ENCODE results near the gene USH1G.

- TF ChIP-seq, protein P1, sequence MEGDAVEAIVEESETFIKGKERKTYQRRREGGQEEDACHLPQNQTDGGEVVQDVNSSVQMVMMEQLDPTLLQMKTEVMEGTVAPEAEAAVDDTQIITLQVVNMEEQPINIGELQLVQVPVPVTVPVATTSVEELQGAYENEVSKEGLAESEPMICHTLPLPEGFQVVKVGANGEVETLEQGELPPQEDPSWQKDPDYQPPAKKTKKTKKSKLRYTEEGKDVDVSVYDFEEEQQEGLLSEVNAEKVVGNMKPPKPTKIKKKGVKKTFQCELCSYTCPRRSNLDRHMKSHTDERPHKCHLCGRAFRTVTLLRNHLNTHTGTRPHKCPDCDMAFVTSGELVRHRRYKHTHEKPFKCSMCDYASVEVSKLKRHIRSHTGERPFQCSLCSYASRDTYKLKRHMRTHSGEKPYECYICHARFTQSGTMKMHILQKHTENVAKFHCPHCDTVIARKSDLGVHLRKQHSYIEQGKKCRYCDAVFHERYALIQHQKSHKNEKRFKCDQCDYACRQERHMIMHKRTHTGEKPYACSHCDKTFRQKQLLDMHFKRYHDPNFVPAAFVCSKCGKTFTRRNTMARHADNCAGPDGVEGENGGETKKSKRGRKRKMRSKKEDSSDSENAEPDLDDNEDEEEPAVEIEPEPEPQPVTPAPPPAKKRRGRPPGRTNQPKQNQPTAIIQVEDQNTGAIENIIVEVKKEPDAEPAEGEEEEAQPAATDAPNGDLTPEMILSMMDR (IDR thresholded peaks at IDR 0.05; ENCODE audit: low read depth, low read length), result no peak
- TF ChIP-seq EZH2phosphoT487 (IDR thresholded peaks at IDR 0.05; ENCODE audit: low read depth), result no peak
Observed at GRCh38 chr17:74962622-74963394, 39.8 kb upstream of the USH1G start.
